Stomach smooth muscle (tissue), 2 donors: ENCODE data around the gene LRFN3.
A peak's percentile ranks its signal among the peaks of the same experiment; 100 is the strongest.
"Not testable (repeated sequence)": the region's sequence is repeated elsewhere in the genome, so short reads cannot be mapped to it uniquely, and the experiment has no call there.

Experiments
- H3K27ac ChIP-seq: one replicate; pipeline ENCODE4 v1.7.0; 2013; ENCODE audit warnings: mild to moderate bottlenecking, low read length, inconsistent platforms
- H3K27me3 ChIP-seq, 2 donors: one replicate each; pipeline ENCODE4 v1.7.0; 2013; ENCODE audit warnings: low read length in 2 of 2; ENCODE audit not compliant: insufficient read depth in 2 of 2, control insufficient read depth in 1 of 2
- H3K36me3 ChIP-seq, 2 donors: one replicate each; pipeline ENCODE4 v1.7.0; 2013; ENCODE audit warnings: low read length in 2 of 2; ENCODE audit not compliant: control insufficient read depth in 2 of 2, insufficient read depth in 2 of 2
- H3K4me1 ChIP-seq: one replicate; pipeline ENCODE4 v1.7.0; 2013; ENCODE audit warnings: low read length; ENCODE audit not compliant: control insufficient read depth, insufficient read depth
- H3K4me3 ChIP-seq, 2 donors: one replicate each; pipeline ENCODE4 v1.7.0; 2013; ENCODE audit warnings: low read length in 2 of 2
- H3K9ac ChIP-seq, 2 donors: one replicate each; pipeline ENCODE4 v1.7.0; 2013; ENCODE audit warnings: low read length in 2 of 2, mild to moderate bottlenecking in 1 of 2
- H3K9me3 ChIP-seq, 2 donors: one replicate each; pipeline ENCODE4 v1.7.0; 2013; ENCODE audit warnings: low read length in 2 of 2; ENCODE audit not compliant: control insufficient read depth in 2 of 2
- donor health status: healthy.
- donor health status: Pancreatic carcinoma.

Gene LRFN3, protein sequence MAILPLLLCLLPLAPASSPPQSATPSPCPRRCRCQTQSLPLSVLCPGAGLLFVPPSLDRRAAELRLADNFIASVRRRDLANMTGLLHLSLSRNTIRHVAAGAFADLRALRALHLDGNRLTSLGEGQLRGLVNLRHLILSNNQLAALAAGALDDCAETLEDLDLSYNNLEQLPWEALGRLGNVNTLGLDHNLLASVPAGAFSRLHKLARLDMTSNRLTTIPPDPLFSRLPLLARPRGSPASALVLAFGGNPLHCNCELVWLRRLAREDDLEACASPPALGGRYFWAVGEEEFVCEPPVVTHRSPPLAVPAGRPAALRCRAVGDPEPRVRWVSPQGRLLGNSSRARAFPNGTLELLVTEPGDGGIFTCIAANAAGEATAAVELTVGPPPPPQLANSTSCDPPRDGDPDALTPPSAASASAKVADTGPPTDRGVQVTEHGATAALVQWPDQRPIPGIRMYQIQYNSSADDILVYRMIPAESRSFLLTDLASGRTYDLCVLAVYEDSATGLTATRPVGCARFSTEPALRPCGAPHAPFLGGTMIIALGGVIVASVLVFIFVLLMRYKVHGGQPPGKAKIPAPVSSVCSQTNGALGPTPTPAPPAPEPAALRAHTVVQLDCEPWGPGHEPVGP

DNA sequence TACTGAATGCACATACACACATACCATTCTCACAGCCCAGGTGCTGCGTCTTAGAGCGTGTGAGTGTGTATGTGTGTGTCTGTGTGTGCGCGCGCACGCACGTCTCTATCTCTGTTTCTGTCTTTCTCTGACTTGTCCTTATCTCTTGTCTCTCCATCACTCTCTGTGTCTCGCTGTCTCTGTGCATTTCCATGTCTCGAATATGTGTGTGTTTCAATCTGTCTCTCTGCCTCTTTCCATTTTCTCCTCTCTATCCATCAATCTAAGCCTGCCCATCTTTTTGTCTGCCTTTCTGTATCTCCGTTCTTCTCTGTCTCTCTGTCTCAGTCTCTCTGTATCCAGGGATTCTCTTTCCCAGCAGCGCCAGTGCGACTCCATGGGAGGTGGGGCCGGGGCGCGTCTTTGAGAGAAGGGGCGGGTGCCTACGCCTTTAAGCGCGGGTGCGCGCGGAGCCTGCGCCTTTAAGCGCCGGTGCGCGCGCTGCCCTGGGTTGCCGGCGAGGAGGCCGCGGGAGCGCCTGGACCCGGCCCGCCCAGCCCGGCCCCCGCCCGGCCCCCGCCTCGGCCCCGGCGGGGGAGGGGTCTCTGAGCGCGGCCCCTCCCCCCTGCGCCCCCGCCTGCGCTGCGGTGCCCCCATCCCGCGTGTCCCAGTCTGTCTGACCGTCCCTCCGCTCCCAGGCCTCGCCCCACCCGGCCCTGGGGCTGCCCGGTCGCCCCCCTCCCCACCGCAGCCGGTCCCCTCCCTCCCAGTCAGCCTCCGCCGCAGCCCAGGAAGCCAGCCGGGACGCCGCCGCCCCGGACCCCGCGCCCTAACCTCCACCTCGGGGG lies at the start of gene LRFN3:
Gene LRFN3, plus strand, starts transcription at position 464 of the 827 bp plus-strand sequence. CDS start 3,052 bp downstream, outside the sequence.
- Histone ChIP-seq H3K9me3 (no peaks in the 10 kb centered on the region), H3K36me3 (no peaks in the 10 kb centered on the region), H3K27me3 (no peaks in the 10 kb centered on the region), H3K9ac (peak within 1 kb of the TSS; percentile 81), H3K4me3 (peak within 1 kb of the TSS; percentile 87 to 99), H3K4me1 (peaks cover 32% of the 10 kb centered on the region), H3K27ac (peak within 1 kb of the TSS; percentile 70)

DNA sequence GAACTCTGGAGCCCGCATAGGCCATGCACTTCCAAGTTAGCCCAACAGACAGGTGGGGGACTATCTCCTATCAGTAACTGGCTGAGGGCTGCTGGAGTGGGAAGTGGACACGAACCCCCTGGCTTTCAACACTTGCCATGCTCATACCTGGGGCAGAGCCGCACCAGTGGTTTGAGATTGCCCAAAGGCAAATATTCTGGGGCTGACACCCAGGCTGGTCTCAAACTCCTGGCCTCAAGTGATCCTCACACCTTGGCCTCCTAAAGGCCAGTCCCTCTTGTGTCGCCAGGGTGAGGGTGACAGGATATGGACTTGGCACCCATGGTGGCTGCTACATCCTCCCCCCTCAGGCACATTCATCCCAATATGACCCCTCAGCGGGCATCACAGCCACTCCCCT lies 49.0 kb upstream of the LRFN3 start:
- no peaks in the 10 kb centered on the region for H3K27me3 ChIP-seq
- H3K36me3 ChIP-seq = peaks cover 12 to 22% of the 10 kb centered on the region in 2 donors
- H3K4me1 ChIP-seq = no peaks in the 10 kb centered on the region
- H3K9me3 ChIP-seq = no peaks in the 10 kb centered on the region
- H3K9ac ChIP-seq = no peak overlapping the region
- no peak overlapping the region for H3K27ac ChIP-seq
- no peak overlapping the region for H3K4me3 ChIP-seq

DNA sequence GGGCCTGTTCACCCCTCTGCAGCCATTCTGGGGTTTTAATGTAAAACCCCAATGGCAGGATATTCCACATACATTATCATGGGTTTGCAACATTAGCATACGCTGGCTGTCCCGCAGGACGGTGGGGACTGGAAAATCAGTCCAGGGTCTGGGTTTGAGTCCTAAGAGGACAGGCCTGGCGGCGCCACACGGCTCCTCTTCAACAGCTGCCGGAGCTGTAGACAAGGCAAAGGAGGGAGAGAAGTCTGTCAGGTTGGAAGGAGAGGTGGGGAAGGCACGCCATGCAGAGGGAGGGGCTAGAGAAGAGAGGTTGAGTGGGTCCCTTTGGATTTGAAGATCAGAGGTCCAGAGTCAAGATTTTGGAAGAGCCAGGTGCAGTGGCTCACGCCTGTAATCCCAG lies 47.8 kb upstream of the LRFN3 start:
- no peaks in the 10 kb centered on the region for H3K27me3 ChIP-seq
- no peak overlapping the region for H3K27ac ChIP-seq
- H3K9me3 ChIP-seq = no peaks in the 10 kb centered on the region
- no peak overlapping the region for H3K4me3 ChIP-seq
- no peaks in the 10 kb centered on the region for H3K4me1 ChIP-seq
- H3K36me3 ChIP-seq = peaks cover 12 to 23% of the 10 kb centered on the region in 2 donors
- no peak overlapping the region for H3K9ac ChIP-seq

DNA sequence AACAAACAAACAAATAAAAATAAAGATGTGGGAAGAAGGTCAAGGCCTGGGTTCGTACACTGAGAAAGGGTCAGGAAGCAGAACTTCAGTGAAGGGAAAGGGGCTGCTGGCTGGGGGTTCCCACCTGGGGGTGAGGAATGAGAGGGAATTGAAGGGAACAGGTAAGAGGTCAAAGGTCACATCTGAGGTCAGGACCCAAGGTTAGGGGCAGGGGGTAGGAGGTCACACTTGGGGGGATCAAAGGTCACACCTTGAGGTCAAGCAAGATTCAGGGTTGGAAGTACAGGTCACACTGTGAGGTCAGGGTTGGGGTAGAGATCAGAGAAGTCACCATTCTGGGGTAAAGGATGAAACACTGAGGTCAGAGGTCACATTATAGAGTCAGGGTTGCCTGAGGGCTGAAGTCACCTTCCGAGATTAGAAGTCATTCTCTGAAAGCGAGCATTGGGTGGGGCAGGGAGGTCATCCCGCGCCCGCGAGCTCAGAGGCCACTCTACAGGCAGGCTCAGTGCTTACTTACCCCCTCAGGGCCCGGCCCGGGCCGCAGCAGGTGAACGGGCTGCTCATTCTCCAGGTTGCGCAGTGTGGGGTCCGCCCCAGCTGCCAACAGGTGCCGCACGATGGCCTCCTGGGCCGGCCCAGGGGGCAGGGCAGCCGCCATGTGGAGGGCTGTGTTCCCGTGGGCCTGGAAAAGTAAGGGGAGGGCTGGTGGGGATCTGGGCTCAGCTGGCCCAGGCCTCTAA lies 46.6 kb upstream of the LRFN3 start:
- no peak overlapping the region for H3K27ac ChIP-seq
- H3K9me3 ChIP-seq = no peaks in the 10 kb centered on the region
- no peaks in the 10 kb centered on the region for H3K4me1 ChIP-seq
- H3K4me3 ChIP-seq = no peak overlapping the region
- no peaks in the 10 kb centered on the region for H3K27me3 ChIP-seq
- peaks cover 12 to 27% of the 10 kb centered on the region in 2 donors for H3K36me3 ChIP-seq
- no peak overlapping the region for H3K9ac ChIP-seq

DNA sequence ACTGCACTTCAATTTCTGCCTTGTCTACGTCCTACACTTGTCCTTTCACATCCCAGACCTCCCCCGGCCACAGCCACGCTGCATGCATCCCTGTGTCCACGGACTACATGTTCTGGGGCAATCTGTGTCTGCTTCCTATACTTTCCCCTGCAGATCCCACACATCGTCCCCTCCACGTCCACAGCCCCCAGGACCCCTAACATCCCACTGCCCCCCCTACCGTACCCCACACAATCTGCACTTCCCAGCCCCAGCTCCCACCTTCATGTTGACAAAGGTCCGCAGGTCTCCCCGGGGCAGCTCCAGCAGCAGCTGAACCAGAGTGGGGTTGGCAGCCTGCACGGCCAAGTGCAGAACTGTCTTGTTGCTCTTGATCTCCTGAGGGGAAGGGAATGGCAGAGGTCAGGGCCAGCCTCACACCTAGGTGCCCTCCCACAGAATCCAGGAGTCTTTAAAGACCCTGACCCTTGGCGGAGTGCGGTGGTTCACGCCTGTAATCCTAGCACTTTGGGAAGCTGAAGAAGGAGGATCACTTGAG lies 46.0 kb upstream of the LRFN3 start:
- Histone ChIP-seq H3K27ac (no peak overlapping the region), H3K4me3 (no peak overlapping the region), H3K4me1 (no peaks in the 10 kb centered on the region), H3K27me3 (no peaks in the 10 kb centered on the region), H3K9ac (no peak overlapping the region), H3K36me3 (peaks cover 12 to 27% of the 10 kb centered on the region in 2 donors), H3K9me3 (no peaks in the 10 kb centered on the region)

DNA sequence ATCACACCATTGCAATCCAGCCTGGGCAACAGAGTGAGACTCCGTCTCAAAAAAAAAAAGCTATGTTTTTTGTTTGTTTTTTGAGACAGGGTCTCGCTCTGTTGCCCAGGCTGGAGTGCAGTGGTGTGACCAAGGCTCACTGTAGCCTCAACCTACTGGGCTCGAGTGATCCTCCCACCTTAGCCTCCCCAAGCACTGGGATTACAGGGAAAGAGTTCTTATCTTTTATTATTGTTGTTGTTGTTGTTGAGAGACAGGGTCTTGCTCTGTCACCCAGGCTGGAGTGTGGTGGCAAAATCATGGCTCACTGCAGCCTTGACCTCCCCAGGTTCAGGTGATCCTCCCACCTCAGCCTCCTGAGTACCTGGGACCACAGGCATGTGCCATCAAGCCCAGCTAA lies 44.4 kb upstream of the LRFN3 start:
- H3K27me3 ChIP-seq, H3K4me1 ChIP-seq, H3K9me3 ChIP-seq, H3K4me3 ChIP-seq, H3K9ac ChIP-seq, H3K27ac ChIP-seq: not testable (repeated sequence)
- peaks cover 12 to 31% of the 10 kb centered on the region in 2 donors for H3K36me3 ChIP-seq

DNA sequence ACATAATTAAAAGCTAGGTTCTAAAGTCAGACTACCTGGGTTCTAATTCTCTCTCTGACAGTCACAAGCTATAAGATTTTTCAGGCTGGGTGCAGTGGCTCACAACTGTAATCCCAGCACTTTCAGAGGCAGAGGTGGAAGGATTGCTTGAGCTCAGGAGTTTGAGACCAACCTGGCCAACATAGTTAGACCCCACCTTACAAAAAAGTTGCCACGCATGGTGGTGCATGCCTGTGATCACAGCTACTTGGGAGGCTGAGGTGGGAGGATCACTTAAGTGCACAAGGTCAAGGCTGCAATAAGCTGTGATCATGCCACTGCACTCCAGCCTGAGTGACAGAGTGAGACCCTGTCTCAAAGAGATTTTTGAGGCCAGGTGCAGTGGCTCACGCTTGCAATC lies 41.8 kb upstream of the LRFN3 start:
- Histone ChIP-seq H3K27me3 (no peaks in the 10 kb centered on the region), H3K9ac (no peak overlapping the region), H3K4me3 (no peak overlapping the region), H3K9me3 (no peaks in the 10 kb centered on the region), H3K27ac (no peak overlapping the region), H3K4me1 (peaks cover 18% of the 10 kb centered on the region), H3K36me3 (peaks cover 5 to 21% of the 10 kb centered on the region in 2 donors)

DNA sequence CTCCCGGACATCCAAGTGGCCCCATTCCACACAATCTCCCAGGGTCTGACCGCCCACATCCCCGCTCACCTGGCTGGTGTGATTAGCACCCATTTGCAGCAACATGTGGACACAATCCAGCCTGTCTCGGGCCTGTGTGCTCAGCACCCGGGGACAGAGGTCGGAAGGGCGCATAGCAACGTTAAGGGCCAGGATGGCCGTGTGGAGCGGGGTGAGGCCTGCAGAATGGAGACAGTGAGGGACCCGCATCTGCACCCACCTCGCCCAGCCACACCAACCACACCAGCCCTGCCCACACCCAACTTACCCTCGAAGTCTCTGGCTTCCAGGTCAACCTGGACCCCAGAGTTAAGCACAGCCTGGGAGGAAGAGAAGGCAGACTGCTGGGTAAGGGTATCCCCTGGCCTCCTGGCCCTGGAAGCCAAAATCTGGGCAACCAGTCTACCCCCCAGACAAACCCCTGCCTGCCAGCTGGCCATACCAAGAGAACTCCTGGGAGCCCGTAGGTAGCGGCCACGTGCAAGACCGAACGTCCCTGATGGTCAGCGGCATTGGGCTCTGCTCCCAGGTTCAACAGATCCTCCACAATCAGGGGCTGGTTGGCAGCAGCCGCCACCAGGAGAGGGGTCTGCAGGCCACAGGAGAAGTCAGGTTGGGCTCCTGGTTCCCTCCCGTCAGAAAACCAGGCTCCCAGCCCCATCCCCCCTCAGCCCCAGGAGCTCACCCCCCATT lies 40.1 kb upstream of the LRFN3 start:
- no peak overlapping the region for H3K27ac ChIP-seq
- no peak overlapping the region for H3K9ac ChIP-seq
- H3K27me3 ChIP-seq = no peaks in the 10 kb centered on the region
- no peak overlapping the region for H3K4me3 ChIP-seq
- H3K4me1 ChIP-seq = peaks cover 27% of the 10 kb centered on the region
- peaks cover 2 to 11% of the 10 kb centered on the region in 2 donors for H3K36me3 ChIP-seq
- H3K9me3 ChIP-seq = no peaks in the 10 kb centered on the region

DNA sequence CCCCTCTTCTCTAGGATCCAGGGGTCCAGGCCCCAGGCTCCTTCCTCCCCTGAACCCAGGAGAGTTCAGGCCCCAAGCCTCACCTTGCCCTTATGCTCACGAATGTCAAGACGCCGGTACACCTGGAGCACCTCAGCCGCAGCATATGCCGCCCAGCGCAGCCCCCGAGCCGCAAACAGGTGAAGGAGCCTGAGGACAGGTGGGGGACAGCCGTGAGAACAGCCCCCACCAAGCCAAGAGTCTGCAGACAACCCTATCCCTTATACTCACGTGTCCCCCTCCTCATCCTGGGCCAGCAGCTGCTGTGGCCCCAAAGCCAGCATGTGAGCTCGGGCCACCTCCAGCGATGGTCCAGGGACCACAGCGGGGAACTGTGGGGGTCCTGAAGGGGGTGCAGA lies 39.5 kb upstream of the LRFN3 start:
- Histone ChIP-seq H3K9me3 (no peaks in the 10 kb centered on the region), H3K27ac (no peak overlapping the region), H3K36me3 (peaks cover 2 to 11% of the 10 kb centered on the region in 2 donors), H3K4me3 (no peak overlapping the region), H3K4me1 (peaks cover 27% of the 10 kb centered on the region), H3K9ac (no peak overlapping the region), H3K27me3 (no peaks in the 10 kb centered on the region)
